GM12891 (cell line): ENCODE results near the gene NRIP2.

ENCODE experiments used
- POLR2A ChIP-seq: IDR thresholded peaks from 2 replicates; pipeline ENCODE4 v1.6.1; 2011; ENCODE audit warnings: low read depth, low read length, control low read depth
- POU2F2 ChIP-seq: IDR thresholded peaks from 2 replicates; pipeline ENCODE4 v1.6.1; 2011; ENCODE audit warnings: low read depth, mild to moderate bottlenecking, control low read depth, low read length, moderate library complexity
- TAF1 ChIP-seq: IDR thresholded peaks from 2 replicates; pipeline ENCODE4 v1.6.1; 2011; ENCODE audit warnings: low read depth, low read length, control low read depth

DNA sequence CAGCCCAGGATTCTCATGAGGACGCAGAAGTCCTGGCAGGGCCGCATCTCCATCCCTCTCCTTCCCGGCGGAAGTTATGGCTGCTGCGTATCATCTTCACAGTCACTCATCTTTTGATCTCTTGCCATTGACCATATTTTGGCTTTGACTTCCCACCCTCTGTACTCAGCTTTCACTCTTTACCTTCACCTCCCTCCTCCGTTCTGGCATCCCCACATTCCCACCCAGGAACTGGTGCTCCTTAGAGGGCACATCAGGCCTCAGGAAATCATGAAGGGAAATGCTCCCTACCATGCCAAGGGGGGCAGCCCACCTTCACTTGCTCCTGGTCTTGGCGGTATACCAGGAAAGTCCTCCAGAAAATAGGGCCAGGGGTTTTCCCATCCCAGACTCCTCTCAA is 20.7 kb upstream of the NRIP2 start:
- TF ChIP-seq POU2F2, result no peak
- no peak for TF ChIP-seq TAF1
- TF ChIP-seq POLR2A, result no peak
